SIG-M5 treated with dmso at 0.1 percent for 504 hours (cell line): Measurements from ENCODE around the gene PKDCC.
"Not testable (repeated sequence)": the region's sequence is repeated elsewhere in the genome, so short reads cannot be mapped to it uniquely, and the experiment has no call there.

Experiments used
- DNase-seq: peaks from one replicate; lab custom pipeline; 2025; ENCODE audit not compliant: unreplicated experiment; lab: John Stamatoyannopoulos, UW

PKDCC gene

GRCh38 chr2:42030200-42030759 is 17.5 kb upstream of the PKDCC start:
- no peak for DNase-seq

- no peak for DNase-seq
Measured at GRCh38 chr2:42030829-42031228, 17.0 kb upstream of the PKDCC start.

- no peak for DNase-seq
Measured at GRCh38 chr2:42031281-42032223, 16.3 kb upstream of the PKDCC start.

- no peak for DNase-seq
Measured at GRCh38 chr2:42032224-42032620, 15.6 kb upstream of the PKDCC start.

- DNase-seq: no peak
Measured at GRCh38 chr2:42032745-42033144, 15.1 kb upstream of the PKDCC start.

GRCh38 chr2:42034096-42034495 is 13.7 kb upstream of the PKDCC start:
- DNase-seq: not testable (repeated sequence)

- DNase-seq: no peak
Measured at GRCh38 chr2:42035241-42035640, 12.6 kb upstream of the PKDCC start.

- no peak for DNase-seq
Measured at GRCh38 chr2:42036413-42036812, 11.4 kb upstream of the PKDCC start.

GRCh38 chr2:42036940-42037339 is 10.9 kb upstream of the PKDCC start:
- no peak for DNase-seq

GRCh38 chr2:42040643-42041278 is 7.1 kb upstream of the PKDCC start:
- DNase-seq: no peak

- no peak for DNase-seq
Measured at GRCh38 chr2:42041377-42042127, 6.3 kb upstream of the PKDCC start.

GRCh38 chr2:42042631-42043355 is 5.0 kb upstream of the PKDCC start:
- no peak for DNase-seq

- no peak for DNase-seq
Measured at GRCh38 chr2:42043789-42044394, 3.9 kb upstream of the PKDCC start.

GRCh38 chr2:42044939-42045338 is 2.9 kb upstream of the PKDCC start:
- DNase-seq: no peak

GRCh38 chr2:42045352-42045751 is 2.5 kb upstream of the PKDCC start:
- no peak for DNase-seq

- DNase-seq: no peak
Measured at GRCh38 chr2:42045848-42046748, 1.7 kb upstream of the PKDCC start.

GRCh38 chr2:42046819-42047487 is 868 bp upstream of the PKDCC start:
- DNase-seq: no peak

GRCh38 chr2:42048299-42049220 is 739 bp downstream of the PKDCC start:
- no peak for DNase-seq
